ENCODE results near the gene MYH10.

DNA sequence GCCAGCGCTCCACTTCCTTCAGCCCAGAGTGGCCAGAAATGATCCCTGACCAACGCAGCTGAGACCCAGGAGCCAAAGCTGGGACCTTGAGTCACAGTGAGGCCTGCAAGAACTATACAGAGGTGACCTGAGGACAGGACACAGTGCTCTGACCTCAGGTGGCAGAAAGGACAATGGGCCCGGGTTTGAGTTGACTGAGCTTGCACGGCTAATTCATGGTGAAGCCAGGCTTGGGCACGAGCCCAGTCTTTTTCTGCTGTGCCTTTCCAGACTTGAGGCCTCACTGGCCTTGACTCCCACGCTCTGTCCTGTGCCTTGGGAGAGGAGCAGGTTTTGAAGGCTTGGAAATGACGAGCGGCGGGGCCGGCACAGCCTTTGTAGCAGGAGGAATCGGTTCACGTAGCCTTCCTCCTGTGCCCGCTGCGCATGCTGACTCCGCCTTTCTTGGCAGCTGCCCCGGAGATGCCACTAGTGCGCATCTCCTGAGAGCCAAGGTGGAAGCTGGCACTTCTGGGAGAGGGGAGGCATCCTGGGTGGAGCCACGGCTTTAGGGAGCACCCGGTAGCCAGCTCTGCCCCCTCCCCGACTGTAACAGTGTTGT is 160.0 kb downstream of the MYH10 start:
- TF ChIP-seq POLR2A (IDR thresholded peaks at IDR 0.05): no peak
- TF ChIP-seq CTCF (IDR thresholded peaks at IDR 0.05): no peak
- TF ChIP-seq POLR2AphosphoS5 (IDR thresholded peaks at IDR 0.05): no peak
- TF ChIP-seq EP300 (IDR thresholded peaks at IDR 0.05): no peak

Data from upper lobe of left lung (tissue), 4 donors.